Activated B cell treated with CpG ODN at 0.5 μM for 24 hours (primary cell): ENCODE measurements around the gene ANKFY1. TPM values are rescaled to one million over a fixed set of nuclear protein-coding genes. Genes with fewer than 3 reads are reported as not detected.

ENCODE experiments used
- ATAC-seq: fragments of 200-7000 bp; cut with Tn5 transposase; one replicate; pipeline ENCODE4 v1.10.0; 2021; ENCODE audit warnings: low read depth, mild to moderate bottlenecking, moderate library complexity
- CTCF ChIA-PET: fragments of 350-600 bp; sonication (Branson Sonifier 250); formaldehyde crosslinking; loops from one replicate; lab custom pipeline; 2021; ENCODE audit warnings: antibody characterized with exemption; lab: Charles Lee
- POLR2A ChIA-PET: fragments of 350-600 bp; sonication (Branson Sonifier 250); formaldehyde crosslinking; loops from one replicate; lab custom pipeline; 2021; ENCODE audit warnings: antibody characterized with exemption; lab: Charles Lee
- DNase-seq: peaks from one replicate; pipeline ENCODE4 v3.0.0; 2022
- H3K27ac Mint-ChIP-seq: one replicate; pipeline ENCODE4 v1.8.0; 2020; ENCODE audit warnings: mixed read lengths
- H3K27me3 Mint-ChIP-seq: one replicate; pipeline ENCODE4 v1.8.0; 2021; ENCODE audit warnings: mixed read lengths
- H3K36me3 Mint-ChIP-seq: one replicate; pipeline ENCODE4 v1.8.0; 2021; ENCODE audit warnings: low read depth, mixed read lengths
- H3K4me1 Mint-ChIP-seq: one replicate; pipeline ENCODE4 v1.8.0; 2021; ENCODE audit warnings: mixed read lengths
- H3K4me3 Mint-ChIP-seq: one replicate; pipeline ENCODE4 v1.8.0; 2020; ENCODE audit warnings: mild to moderate bottlenecking, mixed read lengths
- H3K9me3 Mint-ChIP-seq: one replicate; pipeline ENCODE4 v1.8.0; 2020; ENCODE audit warnings: mixed read lengths
- intact Hi-C: fragments of 100-400 bp; cut with micrococcal nuclease; formaldehyde crosslinking; loops from one replicate; pipeline ENCODE4 v1.15.1; 2024
- total RNA-seq: library from RNA; stranded (reverse); gene quantifications from 2 replicates; pipeline ENCODE4 v1.2.3, GENCODE V29; 2022
- TF ChIP-seq, protein P1 (sequence below): fragments of 200-600 bp; IDR thresholded peaks from one replicate; pipeline ENCODE4 v1.8.0; 2022; ENCODE audit warnings: antibody characterized with exemption, mild to moderate bottlenecking

ANKFY1 gene
- total RNA-seq, 1 donor from 2014 or later: 50.2 TPM

DNA sequence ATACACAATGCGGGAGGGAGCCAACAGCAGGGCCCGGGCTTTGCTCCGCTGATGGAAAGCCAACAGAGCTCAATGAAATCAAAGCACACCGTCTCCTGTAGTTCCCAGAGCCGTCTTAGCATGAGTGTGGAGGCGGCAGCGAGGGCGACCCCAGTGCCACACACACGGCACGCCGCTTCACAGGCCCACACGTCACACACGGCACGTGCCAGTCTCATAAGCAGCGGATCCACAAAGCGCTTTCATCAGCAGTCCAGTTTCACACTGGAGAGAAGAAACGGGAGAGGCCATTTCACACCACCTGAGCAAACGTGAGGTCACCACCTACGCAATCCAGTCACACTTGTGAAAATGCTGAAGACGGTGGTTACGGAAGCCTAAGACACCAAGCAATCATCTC lies 86.0 kb downstream of the ANKFY1 start:
- no peak for ATAC-seq
- no peak overlapping the region for H3K4me3 Mint-ChIP-seq
- TF ChIP-seq, protein P1, sequence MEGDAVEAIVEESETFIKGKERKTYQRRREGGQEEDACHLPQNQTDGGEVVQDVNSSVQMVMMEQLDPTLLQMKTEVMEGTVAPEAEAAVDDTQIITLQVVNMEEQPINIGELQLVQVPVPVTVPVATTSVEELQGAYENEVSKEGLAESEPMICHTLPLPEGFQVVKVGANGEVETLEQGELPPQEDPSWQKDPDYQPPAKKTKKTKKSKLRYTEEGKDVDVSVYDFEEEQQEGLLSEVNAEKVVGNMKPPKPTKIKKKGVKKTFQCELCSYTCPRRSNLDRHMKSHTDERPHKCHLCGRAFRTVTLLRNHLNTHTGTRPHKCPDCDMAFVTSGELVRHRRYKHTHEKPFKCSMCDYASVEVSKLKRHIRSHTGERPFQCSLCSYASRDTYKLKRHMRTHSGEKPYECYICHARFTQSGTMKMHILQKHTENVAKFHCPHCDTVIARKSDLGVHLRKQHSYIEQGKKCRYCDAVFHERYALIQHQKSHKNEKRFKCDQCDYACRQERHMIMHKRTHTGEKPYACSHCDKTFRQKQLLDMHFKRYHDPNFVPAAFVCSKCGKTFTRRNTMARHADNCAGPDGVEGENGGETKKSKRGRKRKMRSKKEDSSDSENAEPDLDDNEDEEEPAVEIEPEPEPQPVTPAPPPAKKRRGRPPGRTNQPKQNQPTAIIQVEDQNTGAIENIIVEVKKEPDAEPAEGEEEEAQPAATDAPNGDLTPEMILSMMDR: no peak
- no peak for DNase-seq
- no peaks in the 10 kb centered on the region for H3K27me3 Mint-ChIP-seq
- ChIA-PET CTCF (no interaction called here), POLR2A (interaction anchor here (1.2 kb wide), 1 partner anchor 34 kb away, joined by 3 read pairs; no protein-coding TSS in a partner anchor)
- no peaks in the 10 kb centered on the region for H3K9me3 Mint-ChIP-seq
- peaks cover 92% of the 10 kb centered on the region for H3K36me3 Mint-ChIP-seq
- H3K4me1 Mint-ChIP-seq: no peaks in the 10 kb centered on the region
- H3K27ac Mint-ChIP-seq: no peak overlapping the region
- intact Hi-C loops: no loop called here

DNA sequence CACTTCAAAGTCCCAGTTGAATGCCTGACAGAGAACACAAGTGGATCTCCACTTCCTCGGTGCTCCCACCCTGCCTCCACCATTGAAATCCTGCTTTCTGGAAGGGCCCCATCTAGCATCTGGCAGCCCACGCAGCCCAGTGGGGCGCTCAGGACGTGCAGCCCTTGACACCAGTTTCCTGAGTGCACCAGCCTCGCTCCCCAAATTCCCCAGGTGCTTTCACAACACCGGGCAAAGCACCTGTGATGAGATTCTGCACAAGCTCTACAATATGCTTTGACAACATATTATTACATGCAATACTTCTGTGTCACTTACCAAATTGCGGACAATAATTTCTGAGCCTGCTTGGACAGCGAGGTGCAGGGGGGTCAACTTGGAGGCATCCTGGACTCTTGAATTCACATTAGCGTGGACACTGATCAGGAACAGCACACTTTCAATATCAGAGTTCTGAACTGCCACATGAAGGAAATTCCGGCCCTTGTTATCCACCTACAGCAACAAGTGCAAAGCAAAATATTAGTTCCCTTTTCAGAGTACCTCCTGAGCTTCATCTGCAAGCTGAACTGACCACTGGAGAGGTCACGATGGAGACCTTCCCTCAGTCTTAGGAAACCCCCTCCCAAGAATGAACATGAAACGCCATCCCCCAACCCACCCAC lies 86.8 kb downstream of the ANKFY1 start:
- DNase-seq (no peak), ATAC-seq (no peak)
- H3K27ac Mint-ChIP-seq: no peak overlapping the region
- intact Hi-C loops: no loop called here
- H3K9me3 Mint-ChIP-seq: no peaks in the 10 kb centered on the region
- no peak overlapping the region for H3K4me3 Mint-ChIP-seq
- H3K4me1 Mint-ChIP-seq: no peaks in the 10 kb centered on the region
- POLR2A ChIA-PET: no interaction called here
- H3K27me3 Mint-ChIP-seq: no peaks in the 10 kb centered on the region
- peaks cover 90% of the 10 kb centered on the region for H3K36me3 Mint-ChIP-seq
- TF ChIP-seq, protein P1: no peak
- CTCF ChIA-PET: no interaction called here

DNA sequence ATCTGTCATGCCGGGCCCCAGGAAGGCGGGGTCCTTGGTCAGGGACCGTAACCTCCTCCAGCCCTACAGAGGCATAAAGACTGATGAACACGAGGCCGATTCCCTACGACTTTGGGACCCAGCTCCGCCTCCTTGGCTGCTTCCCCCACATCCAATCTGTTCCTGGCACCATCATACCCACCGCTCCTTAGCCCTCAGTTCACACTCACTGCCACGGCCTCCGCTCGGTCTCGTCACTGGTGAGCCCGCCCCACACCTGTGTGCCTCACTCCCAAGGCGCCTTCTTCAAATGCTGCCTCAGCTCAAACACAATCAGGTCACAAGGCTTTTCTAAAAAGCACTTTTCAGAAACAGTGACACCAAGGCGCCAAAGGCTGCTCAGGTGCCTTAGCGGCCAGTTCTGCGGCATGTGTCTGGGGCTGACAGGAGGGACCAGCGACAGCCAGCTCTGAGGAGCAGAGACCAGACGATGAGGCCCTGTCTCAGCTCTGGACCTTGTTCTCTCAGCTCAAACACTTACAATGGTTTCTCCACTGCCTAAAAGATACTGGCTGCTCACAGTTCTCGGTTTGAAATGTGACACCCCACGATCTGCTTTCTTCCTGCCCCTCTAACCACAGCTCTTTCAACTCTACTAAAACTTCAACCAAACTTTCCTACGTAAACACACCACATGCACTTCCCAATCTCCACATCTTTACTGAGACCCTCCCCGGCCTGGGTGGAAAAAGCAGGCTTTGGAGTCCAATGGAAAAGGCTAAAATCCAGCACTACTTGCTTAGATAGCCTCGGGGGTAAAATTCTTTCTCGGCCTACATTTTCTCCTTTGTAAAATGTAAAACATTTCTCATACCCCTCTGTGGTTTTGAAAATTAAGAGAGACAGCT lies 87.6 kb downstream of the ANKFY1 start:
- no peaks in the 10 kb centered on the region for H3K27me3 Mint-ChIP-seq
- DNase-seq: no peak
- POLR2A ChIA-PET: no interaction called here
- H3K4me1 Mint-ChIP-seq: no peaks in the 10 kb centered on the region
- no peaks in the 10 kb centered on the region for H3K9me3 Mint-ChIP-seq
- intact Hi-C loops: no loop called here
- H3K36me3 Mint-ChIP-seq: peaks cover 90% of the 10 kb centered on the region
- no peak overlapping the region for H3K27ac Mint-ChIP-seq
- no peak overlapping the region for H3K4me3 Mint-ChIP-seq
- ATAC-seq: no peak
- TF ChIP-seq, protein P1: no peak
- CTCF ChIA-PET: no interaction called here

DNA sequence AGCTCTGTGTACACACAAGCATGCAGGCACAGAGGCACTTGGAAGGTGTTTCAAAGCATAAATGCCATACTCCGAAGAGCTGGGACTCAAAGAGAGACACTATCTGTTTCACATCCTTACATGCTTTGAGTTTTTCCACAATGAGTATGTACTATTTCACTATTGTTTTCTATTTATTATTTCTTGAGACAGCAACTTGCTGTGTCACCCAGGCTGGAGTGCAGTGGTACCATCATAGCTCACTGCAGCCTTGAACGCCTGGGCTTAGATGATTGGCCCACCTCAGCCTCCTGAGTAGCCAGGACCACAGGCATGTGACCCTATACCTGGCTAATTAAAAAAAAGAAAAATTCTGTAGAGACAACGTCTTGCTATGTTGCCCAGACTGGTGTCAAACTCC lies 89.2 kb downstream of the ANKFY1 start:
- TF ChIP-seq, protein P1: no peak
- ATAC-seq (no peak), DNase-seq (no peak)
- Mint-ChIP-seq H3K4me3 (no peak overlapping the region), H3K4me1 (no peaks in the 10 kb centered on the region), H3K27ac (no peak overlapping the region), H3K27me3 (no peaks in the 10 kb centered on the region), H3K36me3 (peaks cover 95% of the 10 kb centered on the region), H3K9me3 (no peaks in the 10 kb centered on the region)
- CTCF ChIA-PET: no interaction called here
- POLR2A ChIA-PET: no interaction called here
- intact Hi-C loops: no loop called here

DNA sequence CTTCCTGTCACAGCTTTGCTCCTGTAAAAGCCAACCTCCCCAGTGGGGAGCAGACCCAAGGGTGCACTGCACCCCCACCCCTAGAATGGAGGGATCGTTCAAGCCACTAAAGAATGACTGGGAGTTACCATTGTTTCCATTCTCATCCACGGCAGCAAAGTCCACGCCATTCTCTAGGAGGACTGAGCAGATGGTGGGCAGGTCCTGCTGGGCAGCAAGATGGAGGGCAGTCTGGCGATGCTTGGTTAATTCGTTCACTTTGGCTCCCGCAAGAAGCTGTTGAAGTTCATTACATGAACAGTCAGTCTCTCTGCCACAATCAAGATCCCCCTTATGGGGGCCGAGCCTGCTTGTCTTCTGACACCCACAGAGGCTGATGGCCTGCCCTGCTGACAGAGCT lies 90.0 kb downstream of the ANKFY1 start:
- H3K27ac Mint-ChIP-seq: no peak overlapping the region
- intact Hi-C loops: no loop called here
- DNase-seq: no peak
- ChIA-PET CTCF (no interaction called here), POLR2A (no interaction called here)
- H3K4me3 Mint-ChIP-seq: no peak overlapping the region
- H3K27me3 Mint-ChIP-seq: no peaks in the 10 kb centered on the region
- peaks cover 95% of the 10 kb centered on the region for H3K36me3 Mint-ChIP-seq
- no peaks in the 10 kb centered on the region for H3K9me3 Mint-ChIP-seq
- TF ChIP-seq, protein P1: no peak
- H3K4me1 Mint-ChIP-seq: no peaks in the 10 kb centered on the region
- ATAC-seq: no peak
